Cardiac ventricle fibroblast (primary cell): ENCODE results near the gene HMGXB3. TPM values are rescaled to one million over a fixed set of nuclear protein-coding genes. Genes with fewer than 3 reads are reported as not detected.

ENCODE experiments used
- total RNA-seq: library from RNA; depleted of rRNA; stranded (reverse); fragments of >200 nt; gene quantifications from 2 replicates; pipeline ENCODE4 v1.2.3, GENCODE V29; 2015

Gene HMGXB3, protein sequence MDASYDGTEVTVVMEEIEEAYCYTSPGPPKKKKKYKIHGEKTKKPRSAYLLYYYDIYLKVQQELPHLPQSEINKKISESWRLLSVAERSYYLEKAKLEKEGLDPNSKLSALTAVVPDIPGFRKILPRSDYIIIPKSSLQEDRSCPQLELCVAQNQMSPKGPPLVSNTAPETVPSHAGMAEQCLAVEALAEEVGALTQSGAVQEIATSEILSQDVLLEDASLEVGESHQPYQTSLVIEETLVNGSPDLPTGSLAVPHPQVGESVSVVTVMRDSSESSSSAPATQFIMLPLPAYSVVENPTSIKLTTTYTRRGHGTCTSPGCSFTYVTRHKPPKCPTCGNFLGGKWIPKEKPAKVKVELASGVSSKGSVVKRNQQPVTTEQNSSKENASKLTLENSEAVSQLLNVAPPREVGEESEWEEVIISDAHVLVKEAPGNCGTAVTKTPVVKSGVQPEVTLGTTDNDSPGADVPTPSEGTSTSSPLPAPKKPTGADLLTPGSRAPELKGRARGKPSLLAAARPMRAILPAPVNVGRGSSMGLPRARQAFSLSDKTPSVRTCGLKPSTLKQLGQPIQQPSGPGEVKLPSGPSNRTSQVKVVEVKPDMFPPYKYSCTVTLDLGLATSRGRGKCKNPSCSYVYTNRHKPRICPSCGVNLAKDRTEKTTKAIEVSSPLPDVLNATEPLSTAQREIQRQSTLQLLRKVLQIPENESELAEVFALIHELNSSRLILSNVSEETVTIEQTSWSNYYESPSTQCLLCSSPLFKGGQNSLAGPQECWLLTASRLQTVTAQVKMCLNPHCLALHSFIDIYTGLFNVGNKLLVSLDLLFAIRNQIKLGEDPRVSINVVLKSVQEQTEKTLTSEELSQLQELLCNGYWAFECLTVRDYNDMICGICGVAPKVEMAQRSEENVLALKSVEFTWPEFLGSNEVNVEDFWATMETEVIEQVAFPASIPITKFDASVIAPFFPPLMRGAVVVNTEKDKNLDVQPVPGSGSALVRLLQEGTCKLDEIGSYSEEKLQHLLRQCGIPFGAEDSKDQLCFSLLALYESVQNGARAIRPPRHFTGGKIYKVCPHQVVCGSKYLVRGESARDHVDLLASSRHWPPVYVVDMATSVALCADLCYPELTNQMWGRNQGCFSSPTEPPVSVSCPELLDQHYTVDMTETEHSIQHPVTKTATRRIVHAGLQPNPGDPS (N-terminal part only)
- 20.2 and 21.2 TPM in 2 replicates for total RNA-seq

GRCh38 chr5:150000256-150000989, at the start of gene HMGXB3, which contains the start of gene TIGD6:
TSS of gene HMGXB3 (plus strand) at chr5:150000739. CDS start at chr5:150004853, 4,114 bp downstream.
TSS of gene TIGD6 (minus strand) at chr5:150000654. CDS start at chr5:149996348, 4,306 bp downstream.

DNA sequence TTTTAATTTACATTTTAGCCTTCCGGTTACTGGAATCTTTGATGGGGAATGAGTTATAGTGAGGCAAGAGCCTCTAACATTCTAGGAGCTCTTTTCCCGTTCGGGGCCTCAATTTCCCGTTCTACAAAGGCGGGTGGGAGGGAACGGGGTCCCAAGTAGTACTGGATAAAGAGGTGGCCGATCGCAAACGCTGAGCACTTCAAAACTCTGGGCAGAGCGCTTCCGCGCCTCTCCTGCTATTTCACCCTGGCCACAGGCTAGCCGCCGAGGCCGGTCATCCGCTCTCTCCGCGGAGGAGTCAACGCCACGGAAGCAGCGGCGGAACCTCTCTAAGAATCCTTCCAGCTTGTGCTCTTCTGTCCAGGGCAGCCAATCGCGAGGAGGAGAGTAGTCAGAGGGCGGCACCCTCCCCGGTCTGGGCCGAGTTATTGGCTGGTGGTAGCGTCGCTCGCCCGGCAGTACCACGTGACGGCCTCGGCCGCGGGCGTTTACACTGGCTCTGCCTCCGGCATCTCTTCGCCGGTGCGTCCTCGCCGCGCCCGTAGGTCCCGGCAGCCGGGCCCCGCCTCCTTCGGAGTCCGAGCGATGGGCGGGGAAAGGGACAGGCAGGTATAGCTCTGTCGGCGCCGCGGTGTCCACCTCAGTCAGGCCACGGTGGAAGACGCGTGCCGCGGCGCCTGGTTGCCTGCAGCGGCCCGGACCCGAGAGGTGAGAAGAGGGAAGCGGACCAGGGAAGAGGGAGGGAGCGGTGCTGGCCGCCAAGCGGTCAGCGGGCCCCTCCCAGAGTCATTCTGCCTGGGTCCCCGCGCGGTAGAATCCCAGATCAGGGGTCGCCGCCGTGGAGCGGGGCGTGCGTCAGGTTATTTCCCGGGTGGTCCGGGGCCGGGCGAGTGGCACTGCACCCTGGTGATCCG, 40.0 kb upstream of the HMGXB3 start, which contains the start of gene SLC26A2:
SLC26A2 (plus strand) TSS at position 487 of the 914 bp plus-strand sequence. CDS start 16,895 bp downstream, outside the sequence.

DNA sequence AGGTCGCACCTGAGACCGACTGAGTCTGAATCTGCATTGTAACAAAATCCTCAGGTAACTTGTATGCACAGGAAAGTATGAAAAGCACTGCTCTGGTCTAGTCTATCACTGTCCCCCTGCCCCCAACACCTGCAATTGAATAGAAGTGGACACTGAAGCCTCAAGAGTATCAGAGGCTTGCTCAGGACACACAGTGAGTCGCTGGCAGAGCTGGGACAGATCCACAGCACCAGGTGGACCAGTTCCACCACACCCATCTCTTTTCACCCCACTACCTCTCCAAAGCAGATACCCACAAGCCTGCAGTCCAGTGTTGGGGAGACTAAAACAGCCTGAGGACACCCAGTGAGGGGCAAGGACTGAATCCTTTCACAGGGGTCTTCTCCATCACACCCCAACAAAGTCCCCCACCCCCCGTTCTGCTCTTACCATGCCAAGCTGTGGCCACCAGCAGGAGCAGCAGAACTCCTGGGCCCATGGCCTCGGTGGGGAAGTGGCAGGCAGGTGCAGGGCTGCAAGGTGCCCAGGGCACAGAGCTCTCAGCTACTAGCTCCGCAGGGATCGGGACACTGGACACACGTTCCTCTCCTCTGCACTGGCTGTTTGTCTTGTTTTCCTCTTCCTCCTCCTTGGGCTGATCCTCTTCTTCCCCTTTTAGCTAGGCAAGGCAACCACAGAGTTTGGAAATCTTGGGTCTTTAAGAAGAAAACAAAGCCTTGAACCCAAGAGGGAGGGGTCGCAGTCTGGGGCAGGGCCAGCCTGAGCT, 85.6 kb downstream of the HMGXB3 start, which contains the start of gene CSF1R:
CSF1R (minus strand) TSS at position 605 of the 766 bp plus-strand sequence; CDS start at position 478, 127 bp downstream.

Other genes starting within 250 kb of the HMGXB3 start
- gene PDE6A, start 55.9 kb upstream of the HMGXB3 start, total RNA-seq = not detected in 2 replicates
- 7.4 and 8.2 TPM in 2 replicates for gene SLC26A2, start 40.0 kb upstream of the HMGXB3 start, total RNA-seq
- gene TIGD6, start 85 bp upstream of the HMGXB3 start, total RNA-seq = 5.9 and 6.6 TPM in 2 replicates
- gene CSF1R, start 85.8 kb downstream of the HMGXB3 start, total RNA-seq = 0.15 TPM in 1 of 2 replicates, not detected in the other
- gene PDGFRB, start 155.1 kb downstream of the HMGXB3 start, total RNA-seq = 326 and 365 TPM in 2 replicates
- gene CDX1, start 166.0 kb downstream of the HMGXB3 start, total RNA-seq = not detected in 2 replicates
- gene SLC6A7, start 189.3 kb downstream of the HMGXB3 start, total RNA-seq = not detected in 2 replicates